ENCODE data around the gene FKBP8.

The FKBP8 gene

GRCh38 chr19:18541992-18542940, 1.1 kb downstream of the FKBP8 start:
- TF ChIP-seq NFIC (IDR thresholded peaks at IDR 0.05) (no peak), CEBPB (IDR thresholded peaks at IDR 0.05) (no peak), EP300 (IDR thresholded peaks at IDR 0.05; ENCODE audit: borderline replicate concordance) (no peak), RAD21 (IDR thresholded peaks at IDR 0.05; ENCODE audit: low read depth) (no peak), TCF12 (IDR thresholded peaks at IDR 0.05; ENCODE audit: low read depth) (no peak), ZBTB7A (IDR thresholded peaks at IDR 0.05; ENCODE audit: low read depth) (no peak), YY1 (IDR thresholded peaks at IDR 0.05; ENCODE audit: low read depth) (no peak), EGR1 (IDR thresholded peaks at IDR 0.05) (no peak), TEAD4 (IDR thresholded peaks at IDR 0.05) (no peak), TAF1 (IDR thresholded peaks at IDR 0.05; ENCODE audit: low read depth) (no peak), FOXM1 (IDR thresholded peaks at IDR 0.05; ENCODE audit: borderline replicate concordance, low read depth) (no peak)
- TF ChIP-seq, protein P1, sequence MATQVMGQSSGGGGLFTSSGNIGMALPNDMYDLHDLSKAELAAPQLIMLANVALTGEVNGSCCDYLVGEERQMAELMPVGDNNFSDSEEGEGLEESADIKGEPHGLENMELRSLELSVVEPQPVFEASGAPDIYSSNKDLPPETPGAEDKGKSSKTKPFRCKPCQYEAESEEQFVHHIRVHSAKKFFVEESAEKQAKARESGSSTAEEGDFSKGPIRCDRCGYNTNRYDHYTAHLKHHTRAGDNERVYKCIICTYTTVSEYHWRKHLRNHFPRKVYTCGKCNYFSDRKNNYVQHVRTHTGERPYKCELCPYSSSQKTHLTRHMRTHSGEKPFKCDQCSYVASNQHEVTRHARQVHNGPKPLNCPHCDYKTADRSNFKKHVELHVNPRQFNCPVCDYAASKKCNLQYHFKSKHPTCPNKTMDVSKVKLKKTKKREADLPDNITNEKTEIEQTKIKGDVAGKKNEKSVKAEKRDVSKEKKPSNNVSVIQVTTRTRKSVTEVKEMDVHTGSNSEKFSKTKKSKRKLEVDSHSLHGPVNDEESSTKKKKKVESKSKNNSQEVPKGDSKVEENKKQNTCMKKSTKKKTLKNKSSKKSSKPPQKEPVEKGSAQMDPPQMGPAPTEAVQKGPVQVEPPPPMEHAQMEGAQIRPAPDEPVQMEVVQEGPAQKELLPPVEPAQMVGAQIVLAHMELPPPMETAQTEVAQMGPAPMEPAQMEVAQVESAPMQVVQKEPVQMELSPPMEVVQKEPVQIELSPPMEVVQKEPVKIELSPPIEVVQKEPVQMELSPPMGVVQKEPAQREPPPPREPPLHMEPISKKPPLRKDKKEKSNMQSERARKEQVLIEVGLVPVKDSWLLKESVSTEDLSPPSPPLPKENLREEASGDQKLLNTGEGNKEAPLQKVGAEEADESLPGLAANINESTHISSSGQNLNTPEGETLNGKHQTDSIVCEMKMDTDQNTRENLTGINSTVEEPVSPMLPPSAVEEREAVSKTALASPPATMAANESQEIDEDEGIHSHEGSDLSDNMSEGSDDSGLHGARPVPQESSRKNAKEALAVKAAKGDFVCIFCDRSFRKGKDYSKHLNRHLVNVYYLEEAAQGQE (IDR thresholded peaks at IDR 0.05; ENCODE audit: low read depth): no peak
- TF ChIP-seq, protein P2, sequence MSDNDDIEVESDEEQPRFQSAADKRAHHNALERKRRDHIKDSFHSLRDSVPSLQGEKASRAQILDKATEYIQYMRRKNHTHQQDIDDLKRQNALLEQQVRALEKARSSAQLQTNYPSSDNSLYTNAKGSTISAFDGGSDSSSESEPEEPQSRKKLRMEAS (IDR thresholded peaks at IDR 0.05): no peak
- TF ChIP-seq, protein P3, sequence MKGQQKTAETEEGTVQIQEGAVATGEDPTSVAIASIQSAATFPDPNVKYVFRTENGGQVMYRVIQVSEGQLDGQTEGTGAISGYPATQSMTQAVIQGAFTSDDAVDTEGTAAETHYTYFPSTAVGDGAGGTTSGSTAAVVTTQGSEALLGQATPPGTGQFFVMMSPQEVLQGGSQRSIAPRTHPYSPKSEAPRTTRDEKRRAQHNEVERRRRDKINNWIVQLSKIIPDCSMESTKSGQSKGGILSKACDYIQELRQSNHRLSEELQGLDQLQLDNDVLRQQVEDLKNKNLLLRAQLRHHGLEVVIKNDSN (IDR thresholded peaks at IDR 0.05): no peak

DNA sequence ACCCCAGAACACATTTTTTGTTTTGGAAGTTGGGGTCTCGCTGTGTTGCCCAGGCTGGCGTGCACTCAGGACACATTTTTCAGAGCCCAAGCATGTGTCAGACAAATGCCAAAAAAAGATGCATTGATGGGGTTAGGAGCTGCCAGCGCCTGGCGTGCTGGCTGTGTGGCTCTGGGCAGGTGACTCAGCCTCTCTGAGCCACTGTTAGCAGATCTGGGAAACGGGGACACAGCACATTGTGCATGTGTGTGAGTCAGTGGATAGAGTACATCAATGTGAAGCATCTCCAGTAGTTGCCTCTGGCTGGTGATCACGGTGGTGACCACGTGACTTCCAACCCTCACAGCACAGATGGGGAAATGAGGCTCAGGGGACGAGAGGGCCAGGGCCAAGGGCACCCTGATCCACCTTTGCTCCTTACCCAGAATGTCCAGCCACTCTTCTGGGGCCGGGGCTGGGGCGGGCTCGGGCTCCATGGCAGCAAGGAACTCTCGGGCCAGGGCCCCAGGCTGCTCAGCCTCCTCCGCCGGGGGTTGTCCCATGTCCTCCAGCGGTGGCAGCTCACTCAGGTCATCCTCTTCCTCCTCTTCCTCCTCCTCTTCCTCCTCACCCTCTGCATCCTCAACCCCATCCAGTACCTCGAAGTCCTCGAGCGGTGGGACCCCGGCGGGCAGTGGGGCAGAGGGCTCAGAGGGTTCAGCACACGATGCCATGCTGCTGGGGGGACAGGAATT, 1.9 kb downstream of the FKBP8 start:
- TF ChIP-seq TEAD4 (IDR thresholded peaks at IDR 0.05) (no peak), FOXM1 (IDR thresholded peaks at IDR 0.05; ENCODE audit: borderline replicate concordance, low read depth) (no peak), RAD21 (IDR thresholded peaks at IDR 0.05; ENCODE audit: low read depth) (no peak), EGR1 (IDR thresholded peaks at IDR 0.05) (no peak), CEBPB (IDR thresholded peaks at IDR 0.05) (no peak), TCF12 (IDR thresholded peaks at IDR 0.05; ENCODE audit: low read depth) (no peak), CREB1 (IDR thresholded peaks at IDR 0.05; ENCODE audit: low read depth) (no peak), YY1 (IDR thresholded peaks at IDR 0.05; ENCODE audit: low read depth) (no peak), EP300 (IDR thresholded peaks at IDR 0.05; ENCODE audit: borderline replicate concordance) (no peak), ZBTB7A (IDR thresholded peaks at IDR 0.05; ENCODE audit: low read depth) (no peak), NFIC (IDR thresholded peaks at IDR 0.05) (no peak), TAF1 (IDR thresholded peaks at IDR 0.05; ENCODE audit: low read depth) (no peak)
- TF ChIP-seq, protein P3 (IDR thresholded peaks at IDR 0.05): no peak
- TF ChIP-seq, protein P1 (IDR thresholded peaks at IDR 0.05; ENCODE audit: low read depth): no peak
- TF ChIP-seq, protein P2 (IDR thresholded peaks at IDR 0.05): no peak

GRCh38 chr19:18539372-18539771, 4.0 kb downstream of the FKBP8 start:
- TF ChIP-seq, protein P3 (IDR thresholded peaks at IDR 0.05): no peak
- TF ChIP-seq TAF1 (IDR thresholded peaks at IDR 0.05; ENCODE audit: low read depth) (no peak), CREB1 (IDR thresholded peaks at IDR 0.05; ENCODE audit: low read depth) (no peak), ZBTB7A (IDR thresholded peaks at IDR 0.05; ENCODE audit: low read depth) (no peak), TEAD4 (IDR thresholded peaks at IDR 0.05) (no peak), NFIC (IDR thresholded peaks at IDR 0.05) (no peak)

GRCh38 chr19:18538115-18538514, 5.3 kb downstream of the FKBP8 start:
- no peak for TF ChIP-seq CEBPB (IDR thresholded peaks at IDR 0.05)
- TF ChIP-seq TEAD4 (IDR thresholded peaks at IDR 0.05): no peak
- TF ChIP-seq, protein P3 (IDR thresholded peaks at IDR 0.05): no peak
- TF ChIP-seq, protein P2 (IDR thresholded peaks at IDR 0.05): no peak
- TF ChIP-seq TCF12 (IDR thresholded peaks at IDR 0.05; ENCODE audit: low read depth): no peak
- TF ChIP-seq RAD21 (IDR thresholded peaks at IDR 0.05; ENCODE audit: low read depth): no peak
- no peak for TF ChIP-seq EGR1 (IDR thresholded peaks at IDR 0.05)
- TF ChIP-seq TAF1 (IDR thresholded peaks at IDR 0.05; ENCODE audit: low read depth): no peak
- no peak for TF ChIP-seq CREB1 (IDR thresholded peaks at IDR 0.05; ENCODE audit: low read depth)

All from Ishikawa (cell line).